H1 (cell line): ENCODE data around the gene SPATS1. TPM values are rescaled to one million over a fixed set of nuclear protein-coding genes. Genes with fewer than 3 reads are reported as not detected.

ENCODE experiments used
- RAD21 ChIP-seq, 2 experiments: IDR thresholded peaks in 1 of 2; conservative IDR thresholded peaks in 1 of 2; 2 replicates each; pipeline ENCODE4 v1.6.1; 2011; ENCODE audit warnings: low read depth in 2 of 2, low read length in 2 of 2, improper control_type of control experiment in 1 of 2, inconsistent platforms in 1 of 2, mild to moderate bottlenecking in 1 of 2, moderate library complexity in 1 of 2
- ZNF274 ChIP-seq: IDR thresholded peaks from 2 replicates; pipeline ENCODE4 v1.7.0; 2012; ENCODE audit warnings: low read length, borderline replicate concordance; ENCODE audit errors: extremely low read depth
- polyA plus RNA-seq, 7 experiments: library from polyadenylated mRNA; depleted of rRNA in 3 of 7; stranded (reverse) in 5 of 7; unstranded in 2 of 7; fragments of >200 nt in 5 of 7; fragments of 200-250 nt in 2 of 7; gene quantifications; 1 replicate in 5 of 7; 2 replicates in 1 of 7; 4 replicates in 1 of 7; pipeline versions ENCODE4 v1.2.1 to v1.2.3, GENCODE V29; 2011 to 2013; ENCODE audit warnings: missing spikeins in 2 of 7, mixed read lengths in 2 of 7
- total RNA-seq: library from RNA; stranded (reverse); fragmentation: NEBNext Ultra II Directional; extraction: Animal tissue kit (Norgen Biotek cat#: 25700); gene quantifications from 2 replicates; pipeline ENCODE4 v1.2.1, GENCODE V29; 2021

Gene SPATS1
- total and polyA plus RNA-seq, 2 of the 8 experiments (the other 6 are each of a cell fraction or from before 2014, with no cell fraction given), result not detected

DNA sequence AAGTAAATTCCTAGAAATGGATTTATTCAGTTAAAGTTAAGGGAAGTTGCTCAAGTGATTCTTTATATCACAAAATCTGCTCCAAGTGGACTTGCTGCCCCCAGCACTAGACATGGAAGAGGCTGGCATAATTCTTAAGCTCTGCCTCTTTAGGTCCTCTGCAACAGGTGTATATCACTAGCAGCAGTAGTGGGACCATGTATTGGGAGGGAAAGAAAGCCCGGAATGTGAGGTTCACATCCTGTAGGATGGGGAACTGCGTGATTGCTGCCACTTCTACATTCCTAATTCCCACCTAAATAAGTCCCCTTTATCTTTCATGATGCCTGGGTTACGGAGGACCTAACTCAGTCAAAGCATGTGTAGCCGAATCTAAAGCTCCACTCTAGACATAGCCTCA lies 13.2 kb downstream of the SPATS1 start (continued):
- no peak for TF ChIP-seq RAD21 (IDR thresholded peaks at IDR 0.05 in 1 of 2, conservative IDR thresholded peaks at IDR 0.05 in 1 of 2; ENCODE audit: low read depth in 2 of 2, low read length in 2 of 2)
- no peak for TF ChIP-seq ZNF274
